Measurements from ENCODE around the gene PMPCA. TPM values are rescaled to one million over a fixed set of nuclear protein-coding genes. Genes with fewer than 3 reads are reported as not detected.
"Not testable (repeated sequence)": the region's sequence is repeated elsewhere in the genome, so short reads cannot be mapped to it uniquely, and the experiment has no call there.

Gene PMPCA
- total and polyA plus RNA-seq, 12 donors = 59.3 to 85.2 (median 75.4) TPM

DNA sequence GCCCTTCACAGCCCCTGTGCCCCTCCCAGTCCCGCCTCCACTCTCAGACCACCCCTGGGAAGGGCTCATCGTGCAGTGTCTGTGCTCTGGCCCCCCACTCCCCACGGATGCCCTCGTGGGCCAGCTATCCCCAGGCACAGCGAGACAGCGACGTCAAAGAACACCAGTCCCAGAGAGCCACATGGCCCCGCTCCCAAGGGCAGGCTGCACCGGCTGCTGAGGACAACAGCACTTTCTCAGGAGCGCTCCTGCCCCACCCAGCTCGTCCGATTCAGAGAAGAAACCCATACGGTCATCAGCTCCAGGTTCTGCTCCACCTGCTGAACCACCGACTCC, 5.7 kb upstream of the PMPCA start:
- no peak overlapping the region for H3K4me3 ChIP-seq
- TF ChIP-seq CTCF (IDR thresholded peaks at IDR 0.05) = no peak
- no peak overlapping the region for H3K27ac ChIP-seq
- H3K4me1 ChIP-seq = peaks cover 5 to 27% (median 17%) of the 10 kb centered on the region in 9 donors
- intact Hi-C loops (cut with DNase I) = loop anchor here in 4 of 10 donors (5.0 to 10.0 kb wide), 4 partner anchors 60 to 92 kb away; no protein-coding TSS in a partner anchor
- 87 to 92% methylated on average over 14 of the region's 14 CpGs for WGBS, 2 donors
- no peak for DNase-seq
- peaks cover 0 to 60% (median 14%) of the 10 kb centered on the region in 9 donors for H3K36me3 ChIP-seq
- H3K27me3 ChIP-seq = no peaks in the 10 kb centered on the region
- H3K9me3 ChIP-seq = no peaks in the 10 kb centered on the region
- ATAC-seq = no peak

DNA sequence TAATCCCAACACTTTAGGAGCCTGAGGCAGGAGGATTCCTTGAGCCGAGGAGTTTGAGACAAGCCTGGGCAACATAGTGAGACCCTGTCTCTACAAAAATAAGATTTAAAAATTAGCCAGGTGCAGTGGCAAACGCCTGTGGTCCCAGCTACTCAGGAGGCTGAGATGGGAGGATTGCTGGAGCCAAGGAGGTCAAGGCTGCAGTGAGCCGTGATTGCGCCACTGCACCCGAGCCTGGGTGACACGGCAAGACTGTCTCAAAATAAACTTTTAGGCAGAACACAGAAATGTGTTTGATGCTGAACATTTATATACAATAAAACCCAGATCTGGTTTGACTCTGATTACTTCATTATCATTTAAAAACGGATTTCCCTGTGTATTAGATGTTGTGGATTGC, 5.0 kb upstream of the PMPCA start:
- DNase-seq (no peak), ATAC-seq (no peak)
- Histone ChIP-seq H3K4me1 (peaks cover 2 to 27% (median 16%) of the 10 kb centered on the region in 9 donors), H3K27me3 (no peaks in the 10 kb centered on the region), H3K9me3 (no peaks in the 10 kb centered on the region), H3K36me3 (peaks cover 0 to 60% (median 14%) of the 10 kb centered on the region in 9 donors), H3K4me3 (no peak overlapping the region), H3K27ac (no peak overlapping the region)
- no peak for TF ChIP-seq CTCF (IDR thresholded peaks at IDR 0.05)
- intact Hi-C loops (cut with DNase I) = loop anchor here in 2 of 10 donors (10.0 kb wide), 2 partner anchors 61 to 91 kb away; no protein-coding TSS in a partner anchor
- WGBS, 2 donors = 89 to 90% methylated on average over 7 of the region's 7 CpGs

DNA sequence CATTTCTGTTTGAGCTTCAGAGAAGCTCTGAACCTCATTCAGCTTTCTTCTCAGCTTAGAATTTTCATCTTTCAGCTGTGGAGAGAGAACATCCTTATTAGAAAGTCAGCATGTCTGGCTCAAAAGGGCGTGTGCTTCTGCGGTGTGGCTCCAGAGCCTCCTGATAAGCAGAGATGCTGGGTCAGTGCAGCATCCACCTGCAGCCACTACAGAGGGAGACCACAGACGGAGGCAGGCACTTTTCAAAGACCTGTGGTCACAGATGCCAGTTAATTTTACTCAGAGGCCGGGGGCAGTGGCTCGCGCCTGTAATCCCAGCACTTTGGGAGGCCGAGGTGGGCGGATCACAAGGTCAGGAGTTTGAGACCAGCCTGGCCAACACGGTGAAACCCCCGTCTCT, 4.6 kb upstream of the PMPCA start:
- H3K9me3 ChIP-seq, DNase-seq, H3K27ac ChIP-seq, ATAC-seq, H3K27me3 ChIP-seq, H3K4me3 ChIP-seq: not testable (repeated sequence)
- WGBS, 2 donors = 90 to 92% methylated on average over 10 of the region's 10 CpGs
- Histone ChIP-seq H3K4me1 (peaks cover under 1 to 23% (median 13%) of the 10 kb centered on the region in 9 donors), H3K36me3 (peaks cover 0 to 60% (median 14%) of the 10 kb centered on the region in 9 donors)
- intact Hi-C loops (cut with DNase I) = loop anchor here in 2 of 10 donors (10.0 kb wide), 2 partner anchors 61 to 91 kb away; no protein-coding TSS in a partner anchor

GRCh38 chr9:136407061-136407460, 3.4 kb upstream of the PMPCA start:
- Histone ChIP-seq H3K36me3 (peaks cover 0 to 56% (median 14%) of the 10 kb centered on the region in 9 donors), H3K4me1 (peaks cover 8 to 35% (median 24%) of the 10 kb centered on the region in 9 donors)
- H3K27me3 ChIP-seq, ATAC-seq, DNase-seq, H3K4me3 ChIP-seq, H3K9me3 ChIP-seq, H3K27ac ChIP-seq: not testable (repeated sequence)
- 91 to 93% methylated on average over 28 of the region's 28 CpGs for WGBS, 2 donors
- intact Hi-C loops (cut with DNase I) = loop anchor here in 2 of 10 donors (10.0 kb wide), 2 partner anchors 62 to 92 kb away; no protein-coding TSS in a partner anchor

DNA sequence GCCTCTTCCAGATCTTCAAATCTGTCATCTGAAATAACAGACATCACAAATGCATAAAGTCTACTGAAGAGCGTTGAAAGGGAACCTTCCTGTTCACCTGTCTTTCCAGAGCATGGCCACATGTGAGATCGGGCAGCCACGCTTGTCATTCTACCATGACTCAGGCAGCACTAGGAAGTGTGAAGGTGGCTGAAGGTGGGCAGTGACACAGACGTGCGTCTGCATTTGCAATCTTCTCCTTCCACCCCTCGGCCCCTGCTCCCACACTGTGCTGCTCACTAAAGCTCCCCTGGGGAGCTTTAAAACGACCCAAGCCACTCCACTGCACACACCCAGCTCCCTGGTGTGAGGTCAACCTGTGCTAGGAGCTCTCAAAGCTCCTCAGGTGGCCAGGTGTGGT, 2.5 kb upstream of the PMPCA start:
- intact Hi-C loops (cut with DNase I) = loop anchor here in 2 of 10 donors (10.0 kb wide), 2 partner anchors 63 to 93 kb away; no protein-coding TSS in a partner anchor

More for the DNA sequence above, 2.5 kb upstream of the PMPCA start:
- no peaks in the 10 kb centered on the region for H3K9me3 ChIP-seq
- 88 to 91% methylated on average over 7 of the region's 7 CpGs for whole genome bisulfite sequencing, 2 donors
- no peak overlapping the region for H3K4me3 ChIP-seq
- DNase-seq = no peak
- no peaks in the 10 kb centered on the region for H3K27me3 ChIP-seq
- ATAC-seq = no peak
- H3K36me3 ChIP-seq = peaks cover 0 to 58% (median 17%) of the 10 kb centered on the region in 9 donors
- peaks cover 8 to 35% (median 25%) of the 10 kb centered on the region in 9 donors for H3K4me1 ChIP-seq
- no peak overlapping the region for H3K27ac ChIP-seq
- TF ChIP-seq CTCF (IDR thresholded peaks at IDR 0.05) = no peak

Data from heart right ventricle (tissue), 16 donors.